SU-DHL-6 (cell line): Measurements from ENCODE around the gene GPN3.

Source experiments
- H2AFZ ChIP-seq: fragments of 200-600 bp; sonication (generic); 2 replicates; pipeline ENCODE4 v1.6.1; 2014; ENCODE audit warnings: low read depth, mild to moderate bottlenecking, moderate library complexity, mixed read lengths, antibody characterized with exemption, low read length; ENCODE audit not compliant: severe bottlenecking
- H3F3A ChIP-seq: fragments of 200-600 bp; shearing (Covaris generic); 2 replicates; pipeline ENCODE4 v1.6.0; 2016; ENCODE audit warnings: antibody characterized with exemption, mild to moderate bottlenecking; ENCODE audit not compliant: insufficient read depth
- H3K27ac ChIP-seq: fragments of 200-600 bp; sonication (generic); 2 replicates; pipeline ENCODE4 v1.5.1; 2016; ENCODE audit warnings: low read depth, mild to moderate bottlenecking, low read length, moderate library complexity, mixed read lengths
- H3K27me3 ChIP-seq: fragments of 200-600 bp; sonication (generic), shearing (Covaris generic); 2 replicates; pipeline ENCODE4 v1.6.0; 2014; ENCODE audit warnings: mild to moderate bottlenecking, low read length
- H3K36me3 ChIP-seq: fragments of 200-600 bp; sonication (generic); 2 replicates; pipeline ENCODE4 v1.6.1; 2014; ENCODE audit warnings: mild to moderate bottlenecking, low read length, mixed read lengths
- H3K4me2 ChIP-seq: fragments of 300-600, 200-600 bp; shearing (Covaris generic), sonication (generic); 2 replicates; pipeline ENCODE4 v1.6.0; 2014; ENCODE audit warnings: low read length, low read depth, mild to moderate bottlenecking; ENCODE audit not compliant: poor library complexity, severe bottlenecking
- H3K4me3 ChIP-seq: fragments of 200-600 bp; sonication (generic); 2 replicates; pipeline ENCODE4 v1.5.1; 2014; ENCODE audit warnings: antibody characterized with exemption, low read length, mild to moderate bottlenecking, mixed read lengths; ENCODE audit not compliant: insufficient read depth, poor library complexity, severe bottlenecking
- H3K79me2 ChIP-seq: fragments of 200-600 bp; sonication (generic); 2 replicates; pipeline ENCODE4 v1.6.1; 2014; ENCODE audit warnings: mild to moderate bottlenecking, low read length, moderate library complexity; ENCODE audit not compliant: insufficient read depth
- H3K9ac ChIP-seq: fragments of 200-600 bp; sonication (generic); 2 replicates; pipeline ENCODE4 v1.7.0; 2014; ENCODE audit warnings: mild to moderate bottlenecking, low read length
- H3K9me2 ChIP-seq: fragments of 200-600 bp; sonication (generic); replicated peaks from 2 replicates; pipeline ENCODE4 v1.6.1; 2014; ENCODE audit warnings: low read length; ENCODE audit not compliant: insufficient read depth
- H3K9me3 ChIP-seq: fragments of 200-600 bp; sonication (generic); 2 replicates; pipeline ENCODE4 v1.6.1; 2014; ENCODE audit warnings: low read length, mixed read lengths; ENCODE audit not compliant: insufficient read depth
- H4K20me1 ChIP-seq: fragments of 200-600 bp; sonication (generic); 2 replicates; pipeline ENCODE4 v1.6.1; 2014; ENCODE audit warnings: low read depth, mild to moderate bottlenecking, antibody characterized with exemption, low read length, moderate library complexity, mixed read lengths
- CTCF ChIP-seq: fragments of 200-600 bp; sonication (generic); IDR thresholded peaks from one replicate; pipeline ENCODE4 v1.5.1; 2017; ENCODE audit warnings: antibody characterized with exemption, mild to moderate bottlenecking, low read length, moderate library complexity; ENCODE audit not compliant: insufficient read depth, poor library complexity, severe bottlenecking
- EZH2phosphoT487 ChIP-seq: fragments of 200-600 bp; sonication (generic), shearing (Covaris generic); conservative IDR thresholded peaks from 2 replicates; pipeline ENCODE4 v1.6.1; 2018; ENCODE audit warnings: mild to moderate bottlenecking, antibody characterized with exemption, low read length, moderate library complexity, mixed read lengths

GPN3 gene

GRCh38 chr12:110508071-110508586, 40.1 kb upstream of the GPN3 start:
- Histone ChIP-seq H3K27me3 (no peaks in the 10 kb centered on the region), H3F3A (peaks cover 8% of the 10 kb centered on the region), H3K9ac (no peak overlapping the region), H3K27ac (no peak overlapping the region), H3K4me3 (no peak overlapping the region), H2AFZ (no peak overlapping the region), H3K9me2 (no peaks in the 10 kb centered on the region), H3K36me3 (no peaks in the 10 kb centered on the region), H4K20me1 (no peaks in the 10 kb centered on the region), H3K4me2 (no peak overlapping the region), H3K9me3 (no peaks in the 10 kb centered on the region), H3K79me2 (no peaks in the 10 kb centered on the region)
- no peak for TF ChIP-seq EZH2phosphoT487
- no peak for TF ChIP-seq CTCF

- Histone ChIP-seq H3K27me3 (no peaks in the 10 kb centered on the region), H3K9me2 (no peaks in the 10 kb centered on the region), H3F3A (peaks cover 15% of the 10 kb centered on the region), H3K9me3 (no peaks in the 10 kb centered on the region), H3K27ac (no peak overlapping the region), H3K36me3 (no peaks in the 10 kb centered on the region), H3K79me2 (peaks cover 13% of the 10 kb centered on the region), H3K4me3 (no peak overlapping the region), H3K9ac (no peak overlapping the region), H2AFZ (no peak overlapping the region), H3K4me2 (no peak overlapping the region), H4K20me1 (no peaks in the 10 kb centered on the region)
- TF ChIP-seq CTCF (no peak), EZH2phosphoT487 (no peak)
Observed at GRCh38 chr12:110505332-110505731, 37.3 kb upstream of the GPN3 start.

- Histone ChIP-seq H3K9me2 (no peaks in the 10 kb centered on the region), H3K79me2 (peaks cover 31% of the 10 kb centered on the region), H3K27ac (no peak overlapping the region), H4K20me1 (no peaks in the 10 kb centered on the region), H3K36me3 (peaks cover 8% of the 10 kb centered on the region), H3K4me2 (no peak overlapping the region), H3K27me3 (no peaks in the 10 kb centered on the region), H3K4me3 (no peak overlapping the region), H2AFZ (no peak overlapping the region), H3F3A (peaks cover 33% of the 10 kb centered on the region), H3K9ac (no peak overlapping the region), H3K9me3 (no peaks in the 10 kb centered on the region)
- no peak for TF ChIP-seq CTCF
- no peak for TF ChIP-seq EZH2phosphoT487
Observed at GRCh38 chr12:110503432-110503831, 35.4 kb upstream of the GPN3 start.
